Nephron (organoid): ENCODE results near the gene DLG1.

Source experiments
- H3K27ac Mint-ChIP-seq, 3 experiments: 2 replicates each; pipeline ENCODE4 v1.8.0; 2020; ENCODE audit warnings: mixed read lengths in 3 of 3, mild to moderate bottlenecking in 2 of 3, moderate library complexity in 1 of 3
- H3K27me3 Mint-ChIP-seq: 2 replicates; pipeline ENCODE4 v1.8.0; 2021; ENCODE audit warnings: low read depth, mild to moderate bottlenecking, moderate library complexity, mixed read lengths
- H3K36me3 Mint-ChIP-seq: 2 replicates; pipeline ENCODE4 v1.8.0; 2020; ENCODE audit warnings: low read depth, mixed read lengths
- H3K4me1 Mint-ChIP-seq: 2 replicates; pipeline ENCODE4 v1.8.0; 2020; ENCODE audit warnings: mixed read lengths
- H3K4me3 Mint-ChIP-seq, 3 experiments: 2 replicates each; pipeline ENCODE4 v1.8.0; 2020; ENCODE audit warnings: mild to moderate bottlenecking in 3 of 3, mixed read lengths in 3 of 3, moderate library complexity in 2 of 3
- H3K9me3 Mint-ChIP-seq: 2 replicates; pipeline ENCODE4 v1.8.0; 2020; ENCODE audit warnings: mixed read lengths
- TF ChIP-seq, protein P1 (sequence below), 3 experiments: fragments of 200-600 bp; sonication (generic); IDR thresholded peaks; one replicate each; pipeline ENCODE4 v1.5.0; 2021; ENCODE audit warnings: antibody characterized with exemption in 3 of 3; ENCODE audit not compliant: unreplicated experiment in 3 of 3

Gene DLG1

DNA sequence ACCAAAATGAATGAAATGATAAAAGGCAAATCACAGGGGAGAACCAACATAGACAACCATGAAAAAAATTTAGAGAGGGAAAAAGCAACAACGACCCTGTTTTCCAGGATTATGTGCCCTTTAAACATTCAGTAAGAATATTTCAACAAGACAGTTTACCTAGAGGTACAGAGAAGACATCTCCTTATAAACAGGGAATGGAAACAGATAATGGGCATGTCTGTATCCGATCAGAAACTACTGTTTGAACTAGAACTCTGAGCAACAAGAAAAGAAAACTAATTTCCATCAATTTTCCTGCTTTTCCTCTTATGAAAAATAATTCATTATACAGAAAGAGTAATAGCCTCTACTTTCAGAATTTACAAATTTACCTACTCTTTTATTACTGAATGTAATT is 39.3 kb downstream of the DLG1 start:
- Mint-ChIP-seq H3K4me3 (no peak overlapping the region), H3K27ac (no peak overlapping the region), H3K4me1 (peaks cover 30% of the 10 kb centered on the region), H3K9me3 (no peaks in the 10 kb centered on the region), H3K36me3 (peaks cover 10% of the 10 kb centered on the region), H3K27me3 (no peaks in the 10 kb centered on the region)
- TF ChIP-seq, protein P1, sequence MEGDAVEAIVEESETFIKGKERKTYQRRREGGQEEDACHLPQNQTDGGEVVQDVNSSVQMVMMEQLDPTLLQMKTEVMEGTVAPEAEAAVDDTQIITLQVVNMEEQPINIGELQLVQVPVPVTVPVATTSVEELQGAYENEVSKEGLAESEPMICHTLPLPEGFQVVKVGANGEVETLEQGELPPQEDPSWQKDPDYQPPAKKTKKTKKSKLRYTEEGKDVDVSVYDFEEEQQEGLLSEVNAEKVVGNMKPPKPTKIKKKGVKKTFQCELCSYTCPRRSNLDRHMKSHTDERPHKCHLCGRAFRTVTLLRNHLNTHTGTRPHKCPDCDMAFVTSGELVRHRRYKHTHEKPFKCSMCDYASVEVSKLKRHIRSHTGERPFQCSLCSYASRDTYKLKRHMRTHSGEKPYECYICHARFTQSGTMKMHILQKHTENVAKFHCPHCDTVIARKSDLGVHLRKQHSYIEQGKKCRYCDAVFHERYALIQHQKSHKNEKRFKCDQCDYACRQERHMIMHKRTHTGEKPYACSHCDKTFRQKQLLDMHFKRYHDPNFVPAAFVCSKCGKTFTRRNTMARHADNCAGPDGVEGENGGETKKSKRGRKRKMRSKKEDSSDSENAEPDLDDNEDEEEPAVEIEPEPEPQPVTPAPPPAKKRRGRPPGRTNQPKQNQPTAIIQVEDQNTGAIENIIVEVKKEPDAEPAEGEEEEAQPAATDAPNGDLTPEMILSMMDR (IDR thresholded peaks at IDR 0.05; ENCODE audit: unreplicated experiment in 3 of 3), result no peak

DNA sequence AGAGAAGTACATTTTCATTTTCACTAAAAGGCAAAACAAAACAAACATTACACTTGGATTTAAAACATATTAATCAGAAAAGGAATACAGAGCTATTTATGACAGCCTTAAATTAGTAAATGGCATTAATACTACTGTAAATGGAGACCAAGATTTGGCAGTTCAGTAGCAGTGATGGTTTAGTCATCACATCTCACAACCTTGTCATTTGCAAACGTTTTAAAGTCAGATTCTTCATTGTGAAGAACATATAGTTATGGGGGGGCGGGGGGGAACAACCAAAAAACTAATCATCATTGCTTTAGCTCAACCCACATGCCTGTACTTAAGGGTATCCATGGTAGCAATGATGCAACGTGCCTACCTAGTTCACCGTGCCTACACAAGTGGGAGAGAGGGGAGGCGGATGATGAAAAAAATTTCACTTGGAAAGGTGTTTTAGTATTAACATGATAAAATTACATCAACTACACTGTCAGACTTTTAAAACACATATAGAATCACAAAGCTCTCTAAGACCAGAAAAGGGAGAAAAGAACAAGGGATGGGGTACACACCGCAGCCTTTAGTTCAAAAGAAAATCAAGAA is 40.1 kb downstream of the DLG1 start:
- H3K4me3 Mint-ChIP-seq, result no peak overlapping the region
- H3K4me1 Mint-ChIP-seq, result peaks cover 30% of the 10 kb centered on the region
- H3K36me3 Mint-ChIP-seq, result peaks cover 10% of the 10 kb centered on the region
- peak overlapping the region; percentile 19 to 59 (median 52) for H3K27ac Mint-ChIP-seq
- TF ChIP-seq, protein P1 (IDR thresholded peaks at IDR 0.05; ENCODE audit: unreplicated experiment in 3 of 3), result no peak
- H3K27me3 Mint-ChIP-seq, result no peaks in the 10 kb centered on the region
- no peaks in the 10 kb centered on the region for H3K9me3 Mint-ChIP-seq

DNA sequence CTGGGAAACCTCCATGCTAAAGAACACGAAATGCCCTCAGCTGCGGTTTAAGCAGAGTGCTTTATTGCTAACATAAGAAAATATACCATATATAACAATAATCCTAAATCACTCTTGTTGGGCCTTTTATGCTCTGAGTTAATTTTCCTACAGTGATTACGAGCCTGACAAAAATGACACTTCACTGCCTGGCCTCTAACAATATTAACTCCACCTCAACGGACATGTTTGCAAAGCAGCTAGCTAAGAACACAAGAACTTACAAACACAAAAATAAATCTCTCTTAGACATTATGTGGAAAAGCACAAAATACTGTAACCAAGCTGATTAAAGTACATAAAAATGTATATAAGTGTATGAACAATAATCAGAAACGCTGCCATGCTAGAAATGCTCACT is 40.7 kb downstream of the DLG1 start:
- Mint-ChIP-seq H3K27ac (peak overlapping the region; percentile 1 to 59 (median 19)), H3K9me3 (no peaks in the 10 kb centered on the region), H3K4me1 (peaks cover 30% of the 10 kb centered on the region), H3K4me3 (no peak overlapping the region), H3K36me3 (peaks cover 10% of the 10 kb centered on the region), H3K27me3 (no peaks in the 10 kb centered on the region)
- TF ChIP-seq, protein P1 (IDR thresholded peaks at IDR 0.05; ENCODE audit: unreplicated experiment in 3 of 3), result no peak

DNA sequence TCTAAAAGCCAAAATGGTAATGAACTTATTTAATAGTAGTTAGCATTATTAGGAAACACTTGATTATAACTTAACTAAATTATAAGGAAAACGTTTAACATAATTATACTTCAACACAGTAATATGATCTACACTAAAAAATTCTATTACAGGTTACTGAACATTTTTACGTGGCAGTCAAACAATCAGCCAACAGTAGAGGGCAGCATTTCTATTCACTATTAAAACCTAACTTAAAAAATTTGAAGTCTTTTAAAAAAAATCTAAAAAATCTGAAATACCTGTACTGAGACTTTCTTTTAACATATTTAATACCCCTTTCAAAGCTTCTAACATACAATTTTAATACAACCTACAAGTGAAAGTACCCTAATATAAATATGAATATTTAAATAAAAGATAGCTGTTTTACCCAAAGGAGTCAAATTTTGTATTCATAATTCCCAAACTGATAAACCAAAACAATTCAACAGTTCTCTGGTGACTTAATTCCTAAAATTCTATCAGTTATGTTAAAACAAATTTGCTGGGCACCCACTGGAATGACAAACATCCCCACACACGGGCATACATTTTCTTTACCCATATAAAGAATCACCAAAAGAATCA is 41.5 kb downstream of the DLG1 start:
- no peaks in the 10 kb centered on the region for H3K9me3 Mint-ChIP-seq
- TF ChIP-seq, protein P1 (IDR thresholded peaks at IDR 0.05; ENCODE audit: unreplicated experiment in 3 of 3), result peak; percentile 61 to 86 (median 77)
- peaks cover 30% of the 10 kb centered on the region for H3K4me1 Mint-ChIP-seq
- H3K27ac Mint-ChIP-seq, result peak overlapping the region in 2 of 3 experiments; percentile 19 to 59
- H3K36me3 Mint-ChIP-seq, result peaks cover 17% of the 10 kb centered on the region
- no peaks in the 10 kb centered on the region for H3K27me3 Mint-ChIP-seq
- H3K4me3 Mint-ChIP-seq, result no peak overlapping the region

DNA sequence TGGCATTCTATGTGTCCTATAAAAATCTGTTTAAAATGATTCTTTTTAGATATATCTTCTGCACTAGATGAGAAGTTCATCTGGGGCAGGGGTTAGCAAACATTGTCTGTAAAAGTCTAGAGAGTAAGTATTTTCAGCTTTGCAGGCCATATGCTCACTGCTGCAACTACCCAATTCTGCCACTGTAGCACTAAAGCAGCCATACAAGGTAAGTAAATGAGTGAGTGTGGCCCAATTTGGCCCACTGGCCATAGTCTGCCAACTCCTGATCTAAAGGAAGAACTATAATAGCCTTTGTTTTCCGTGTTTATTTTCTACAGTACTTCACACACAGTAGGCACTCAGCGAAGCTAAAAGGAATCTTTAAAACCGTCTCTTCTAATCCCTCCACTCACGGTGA is 42.3 kb downstream of the DLG1 start:
- Mint-ChIP-seq H3K4me1 (peaks cover 30% of the 10 kb centered on the region), H3K27ac (no peak overlapping the region), H3K27me3 (no peaks in the 10 kb centered on the region), H3K36me3 (peaks cover 26% of the 10 kb centered on the region), H3K9me3 (no peaks in the 10 kb centered on the region), H3K4me3 (no peak overlapping the region)
- TF ChIP-seq, protein P1 (IDR thresholded peaks at IDR 0.05; ENCODE audit: unreplicated experiment in 3 of 3), result no peak
